Fibroblast of skin of abdomen (primary cell): ENCODE results near the gene PIP5K1C.
A peak's percentile ranks its signal among the peaks of the same experiment; 100 is the strongest.
"Not testable (repeated sequence)": the region's sequence is repeated elsewhere in the genome, so short reads cannot be mapped to it uniquely, and the experiment has no call there.

Experiments used
- DNase-seq: peaks from one replicate; pipeline ENCODE4 v3.0.0-alpha.2; 2013

PIP5K1C gene

DNA sequence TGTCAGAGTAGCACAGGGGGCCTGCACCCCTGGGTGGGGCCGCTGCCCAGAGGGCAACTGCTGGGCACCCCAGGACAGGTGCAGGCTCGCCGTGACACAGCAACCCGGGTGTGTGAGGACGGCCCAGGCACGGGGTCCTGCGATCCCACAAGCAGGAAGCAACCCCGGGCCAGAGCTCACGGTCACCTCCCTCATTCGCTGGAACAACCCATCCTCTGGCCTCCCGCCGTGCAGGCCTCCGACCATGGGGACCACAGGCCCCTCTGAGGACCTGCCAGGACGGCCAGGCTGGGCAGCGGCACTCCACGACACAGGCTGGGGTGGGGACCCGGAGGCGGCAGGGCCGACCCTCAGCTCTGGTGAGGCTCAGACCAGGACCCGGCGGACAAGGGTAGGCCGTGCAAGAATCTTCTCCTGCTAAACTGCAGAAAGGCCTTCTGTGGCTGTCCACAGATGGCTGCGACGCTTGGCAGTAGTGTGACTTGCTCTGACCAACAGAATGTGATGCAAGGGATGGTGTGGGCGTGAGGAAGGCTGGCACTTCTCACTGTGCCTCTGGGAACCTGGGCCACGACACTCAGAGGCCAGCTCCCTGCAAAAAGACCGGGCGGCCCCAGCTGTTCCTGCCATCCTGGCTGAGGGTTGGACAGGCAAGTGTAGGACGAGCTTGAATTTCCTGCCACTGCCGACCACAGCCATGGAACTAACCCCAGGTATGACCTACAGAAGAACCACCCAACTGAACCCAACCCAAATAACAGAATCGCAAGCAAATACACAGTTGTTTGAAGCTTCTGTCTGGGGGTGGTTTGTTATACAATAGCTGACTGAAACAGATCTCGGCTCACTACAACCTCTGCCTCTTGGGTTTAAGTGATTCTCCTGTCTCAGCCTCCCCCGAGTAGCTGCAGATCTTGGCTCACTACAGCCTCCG lies 26.5 kb downstream of the PIP5K1C start:
- no peak for DNase-seq

DNA sequence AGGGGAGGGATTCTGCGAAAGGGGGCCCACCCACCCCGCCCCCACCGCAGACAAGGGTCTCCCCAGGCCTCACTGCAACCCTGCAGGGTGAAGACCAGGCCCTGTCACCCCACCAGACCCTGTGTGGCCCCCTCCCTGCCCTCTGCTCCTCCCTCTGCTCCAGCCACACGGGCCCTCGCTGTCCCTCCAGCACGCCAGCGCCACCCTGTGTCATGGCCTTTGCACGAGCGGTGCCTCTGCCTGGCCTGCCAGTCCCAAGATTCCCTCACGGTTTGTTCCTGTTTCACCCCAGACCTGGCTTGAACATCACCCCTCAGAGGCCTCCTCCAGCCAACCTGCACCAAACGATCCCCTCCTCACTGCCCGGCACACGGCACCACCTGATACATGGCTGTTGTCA lies 27.3 kb downstream of the PIP5K1C start:
- no peak for DNase-seq

GRCh38 chr19:3672575-3672948 lies 27.7 kb downstream of the PIP5K1C start:
- DNase-seq, result no peak

- DNase-seq, result no peak
Measured at GRCh38 chr19:3671680-3672574, 28.3 kb downstream of the PIP5K1C start.

DNA sequence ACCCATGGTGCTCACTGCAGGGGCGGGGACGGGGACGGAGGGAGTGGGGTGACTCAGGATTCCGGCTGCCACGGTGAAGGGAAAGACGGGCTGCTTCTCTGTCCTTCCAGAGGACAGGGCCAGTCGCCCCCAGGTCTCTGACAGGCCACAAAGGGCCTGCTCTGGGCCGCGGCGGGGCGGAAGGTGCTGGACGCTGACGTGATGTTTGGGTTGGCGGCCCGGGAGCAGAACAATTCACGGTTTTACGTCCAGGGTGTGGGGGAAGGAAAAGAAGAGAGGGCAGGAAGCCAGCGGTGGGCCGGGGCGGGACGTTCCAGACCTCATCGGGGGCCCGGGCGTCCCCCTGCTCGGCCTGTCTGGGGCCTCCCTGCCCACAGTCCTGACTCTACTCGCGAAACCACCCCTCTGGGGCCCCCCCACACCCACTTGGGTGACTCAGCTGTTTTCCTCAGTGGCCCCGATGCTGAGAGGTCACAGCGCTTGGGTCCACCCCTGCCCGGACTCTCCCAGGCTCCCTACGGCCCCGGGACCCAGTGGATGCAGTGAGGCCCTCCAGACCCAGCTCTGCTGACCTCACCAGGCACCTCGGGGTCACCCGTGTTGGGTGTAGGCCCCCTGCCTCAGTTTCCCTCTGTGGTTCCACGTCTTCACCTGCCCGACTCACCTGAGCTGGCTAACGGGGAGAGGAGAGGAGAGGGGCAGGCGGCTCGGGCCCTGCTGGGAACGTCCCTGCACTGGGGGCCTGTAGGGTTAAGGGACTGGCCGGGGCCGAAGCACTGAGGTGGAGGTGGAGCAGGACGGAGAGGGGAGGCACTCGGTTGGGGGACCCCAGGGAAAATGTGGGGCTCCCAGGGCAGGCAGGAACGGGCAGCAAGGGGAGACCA lies 29.2 kb downstream of the PIP5K1C start:
- peak; percentile 48 for DNase-seq

- DNase-seq, result peak; percentile 75
Measured at GRCh38 chr19:3669947-3670795, 30.1 kb downstream of the PIP5K1C start.

DNA sequence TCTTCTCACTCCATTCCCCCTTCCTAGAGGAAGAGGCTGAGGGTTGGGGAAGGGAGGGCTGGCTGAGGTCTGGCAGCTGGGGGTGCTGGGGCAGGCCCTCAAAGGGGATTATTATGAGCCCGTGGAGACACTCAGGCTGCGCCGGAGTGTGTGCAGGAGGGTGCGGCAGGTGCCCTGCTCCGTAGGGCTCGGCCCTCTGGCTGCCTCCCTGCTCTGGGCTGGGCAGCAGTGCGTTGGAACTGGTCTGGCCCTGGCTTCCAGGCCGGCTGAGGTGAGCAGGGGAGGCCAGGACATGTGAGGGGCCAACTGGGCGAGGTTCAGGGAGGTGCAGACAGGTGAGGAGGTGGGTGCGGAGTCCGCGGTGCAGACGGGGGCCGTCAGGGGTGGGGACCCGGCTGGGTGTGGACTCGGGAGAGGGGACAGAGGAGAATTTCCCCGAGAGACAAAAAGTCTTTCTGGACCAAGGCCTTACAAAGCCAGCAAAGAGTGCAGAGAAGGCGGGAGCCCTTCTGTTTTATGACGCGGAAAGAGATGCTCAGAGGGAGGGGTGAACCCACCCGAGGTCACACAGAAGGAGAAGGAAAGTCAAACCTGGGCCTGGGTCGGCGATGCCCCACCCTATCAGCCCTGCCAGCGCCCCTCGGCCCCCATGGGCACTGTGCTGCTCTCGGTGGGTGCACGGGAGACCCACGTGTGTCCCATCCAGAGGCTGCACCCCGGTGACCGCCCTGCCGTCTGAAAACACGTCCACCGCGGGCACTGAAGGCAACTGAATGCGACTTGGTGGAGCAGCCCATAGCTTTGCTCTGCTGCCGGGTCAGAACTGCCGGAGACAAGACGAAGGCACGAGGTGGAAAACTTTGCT lies 31.0 kb downstream of the PIP5K1C start:
- no peak for DNase-seq

DNA sequence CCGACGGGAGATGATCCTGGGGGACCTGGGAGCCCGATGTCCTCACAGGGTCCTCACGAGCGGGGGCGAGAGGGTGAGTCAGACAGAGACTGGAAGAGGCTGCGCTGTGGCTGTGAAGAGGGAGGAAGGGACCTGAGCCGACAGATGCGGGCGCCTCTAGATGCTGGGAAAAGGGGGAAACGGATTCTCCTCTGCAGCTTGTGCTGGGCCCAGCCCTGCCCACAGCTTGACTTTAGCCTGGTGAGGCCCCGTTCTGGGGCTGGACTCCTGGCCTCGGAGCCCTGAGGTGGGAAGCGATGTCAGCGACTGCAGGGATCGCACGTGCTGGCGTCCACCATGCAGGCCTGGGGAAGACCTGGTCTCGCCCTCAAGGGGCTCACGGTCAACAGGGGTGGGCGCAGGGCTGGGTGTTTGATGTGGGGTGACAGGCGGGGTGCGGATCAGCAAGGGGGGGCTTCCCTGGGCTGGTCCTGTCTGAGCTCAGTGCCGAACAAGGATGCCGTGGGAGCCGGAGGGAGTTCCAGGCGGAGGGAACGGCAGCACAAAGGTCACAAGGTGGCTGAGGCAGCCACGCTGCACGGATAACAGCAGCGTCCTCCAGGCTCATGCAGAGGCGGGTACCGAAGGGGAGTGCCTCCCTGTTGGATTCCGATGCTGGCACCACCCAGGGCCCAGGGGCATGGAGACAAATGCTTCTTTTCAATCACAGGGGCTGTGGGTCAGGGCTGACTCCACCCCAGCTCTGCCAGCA lies 31.8 kb downstream of the PIP5K1C start:
- DNase-seq, result peak; percentile 8

GRCh38 chr19:3667766-3668165 lies 32.5 kb downstream of the PIP5K1C start:
- DNase-seq, result no peak

DNA sequence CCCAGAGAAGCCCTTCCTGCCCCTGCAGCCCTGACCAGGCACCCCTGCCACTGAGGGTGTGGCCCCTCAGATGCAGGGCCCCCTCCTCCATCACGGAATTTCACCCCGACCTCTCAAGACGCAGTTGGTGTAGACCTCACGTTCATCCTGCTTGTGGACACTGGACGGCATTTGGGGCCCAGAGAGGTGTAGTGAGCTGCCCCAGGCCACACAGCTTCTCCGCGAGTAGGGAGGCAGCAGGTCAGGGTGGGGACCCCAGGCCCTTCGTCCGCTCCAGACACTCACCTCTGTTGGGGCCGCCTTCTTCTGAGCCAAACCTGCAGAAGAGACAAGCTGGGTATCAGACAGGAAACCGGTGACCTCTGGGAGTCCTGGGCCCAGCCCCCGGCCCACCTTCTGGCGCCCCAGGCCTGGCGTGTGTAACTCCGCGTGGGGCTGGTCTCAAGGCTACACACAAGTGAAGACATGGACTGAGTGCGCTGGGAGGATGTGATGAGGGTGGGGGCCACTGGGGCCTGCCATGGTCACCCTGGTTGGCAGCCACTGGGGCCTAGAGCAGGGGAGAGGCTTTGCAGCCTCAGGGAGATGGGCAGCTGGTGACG lies 33.1 kb downstream of the PIP5K1C start:
- no peak for DNase-seq

- not testable (repeated sequence) for DNase-seq
Measured at GRCh38 chr19:3666545-3666856, 33.8 kb downstream of the PIP5K1C start.

DNA sequence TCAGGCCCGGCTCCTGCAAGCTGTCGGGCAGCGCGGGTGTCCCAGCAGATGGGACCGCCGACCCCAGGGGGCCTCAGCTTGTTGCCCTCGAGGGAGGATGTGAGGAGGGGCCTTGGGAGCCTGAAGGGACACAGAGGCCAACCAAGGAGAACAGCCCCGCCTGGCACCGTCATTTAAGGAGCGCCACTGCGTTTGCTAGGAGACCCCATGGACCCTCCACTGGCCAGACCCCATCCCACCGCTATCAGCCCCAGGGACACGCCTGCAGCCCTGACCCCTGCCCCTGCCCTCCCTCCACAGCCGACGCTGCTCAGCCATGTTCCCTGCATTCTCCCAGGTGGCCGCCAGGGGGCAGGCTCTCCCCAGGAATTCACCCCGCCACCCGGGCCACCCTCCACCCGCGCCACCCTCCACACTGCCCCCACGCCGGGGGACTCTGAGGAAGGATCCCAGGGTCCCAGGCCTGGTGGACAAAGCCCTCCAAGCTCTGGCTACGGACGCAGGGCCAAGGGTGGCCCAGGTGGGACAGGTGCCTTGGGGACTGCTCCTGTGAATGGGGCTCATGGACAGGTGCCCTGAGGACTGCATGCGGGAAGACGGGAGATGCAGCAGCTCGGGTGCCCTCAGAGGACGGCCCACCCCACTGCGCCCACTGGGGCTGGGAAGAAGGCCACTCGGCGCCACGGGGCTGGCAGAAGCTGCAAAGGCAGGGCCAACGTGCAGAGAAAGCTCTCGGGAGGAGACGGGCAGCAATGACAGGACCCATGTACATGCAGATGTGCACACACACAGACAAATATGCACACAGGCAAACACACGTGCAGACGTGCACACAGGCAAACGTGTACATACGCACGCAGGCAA lies 34.4 kb downstream of the PIP5K1C start:
- DNase-seq, result peak; percentile 9

GRCh38 chr19:3664879-3665642 lies 35.2 kb downstream of the PIP5K1C start:
- no peak for DNase-seq

DNA sequence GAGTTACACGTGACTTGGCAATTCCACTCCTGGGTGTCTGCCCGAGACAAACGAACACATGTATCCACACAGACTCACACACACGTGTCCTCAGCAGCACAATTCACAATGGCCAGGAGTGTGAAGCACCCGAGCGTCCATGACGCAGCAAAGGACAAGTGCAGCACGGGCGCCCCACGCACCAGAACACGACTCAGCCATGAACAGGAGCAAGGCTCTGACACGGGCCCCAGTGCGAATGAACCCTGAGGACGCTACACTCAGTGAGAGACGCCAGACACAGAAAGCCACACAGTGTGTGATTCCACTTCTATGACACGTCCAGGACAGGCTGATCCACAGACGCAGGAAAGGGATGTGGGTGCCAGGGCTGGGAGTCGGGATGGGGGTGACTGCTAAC lies 36.4 kb downstream of the PIP5K1C start:
- DNase-seq, result no peak

DNA sequence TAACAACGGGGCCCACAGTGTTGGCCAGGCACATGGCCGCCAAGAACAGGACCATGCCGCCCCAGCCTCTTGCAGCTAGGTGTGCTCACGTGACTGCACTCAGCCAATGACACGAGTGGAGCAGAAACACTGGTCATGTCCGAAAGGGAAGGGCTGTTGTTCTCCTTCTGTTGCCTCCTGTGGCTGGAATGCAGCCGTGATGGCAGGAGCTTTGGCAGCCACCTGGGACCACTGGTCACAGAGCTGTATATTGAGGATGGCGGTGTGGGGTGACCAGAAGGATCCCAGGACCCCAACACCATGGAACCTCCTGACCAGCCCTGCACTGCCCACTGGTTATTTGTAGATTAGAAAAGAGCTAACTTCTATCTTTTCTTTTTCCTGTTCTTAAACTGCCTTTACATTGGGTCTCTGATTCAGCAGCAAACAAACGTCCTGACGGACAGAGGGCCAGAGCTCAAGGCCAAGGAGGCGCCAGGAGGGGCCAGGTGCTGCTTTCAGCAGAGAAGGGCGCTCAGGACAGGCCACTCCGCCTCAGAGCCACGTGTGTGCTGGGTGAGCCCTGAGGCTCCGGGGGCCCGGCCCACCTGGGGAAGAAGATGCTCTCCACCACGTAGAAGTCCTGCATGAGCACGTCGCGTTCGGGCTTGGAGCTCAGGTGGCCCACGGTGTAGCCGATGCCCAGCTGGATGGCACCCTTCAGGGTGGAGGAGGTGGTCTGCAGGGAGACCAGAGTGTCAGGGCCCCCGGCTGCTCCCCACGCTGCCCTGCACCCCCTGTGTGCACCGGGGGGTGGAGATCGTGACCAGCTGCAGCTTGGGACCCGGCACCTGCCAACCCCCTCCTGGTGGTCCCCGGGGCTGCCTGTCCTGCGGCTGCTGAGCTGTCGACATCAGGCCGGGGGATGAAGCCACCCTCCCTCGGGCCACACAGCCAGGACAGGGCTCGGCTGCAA lies 38.7 kb downstream of the PIP5K1C start:
- DNase-seq, result no peak

DNA sequence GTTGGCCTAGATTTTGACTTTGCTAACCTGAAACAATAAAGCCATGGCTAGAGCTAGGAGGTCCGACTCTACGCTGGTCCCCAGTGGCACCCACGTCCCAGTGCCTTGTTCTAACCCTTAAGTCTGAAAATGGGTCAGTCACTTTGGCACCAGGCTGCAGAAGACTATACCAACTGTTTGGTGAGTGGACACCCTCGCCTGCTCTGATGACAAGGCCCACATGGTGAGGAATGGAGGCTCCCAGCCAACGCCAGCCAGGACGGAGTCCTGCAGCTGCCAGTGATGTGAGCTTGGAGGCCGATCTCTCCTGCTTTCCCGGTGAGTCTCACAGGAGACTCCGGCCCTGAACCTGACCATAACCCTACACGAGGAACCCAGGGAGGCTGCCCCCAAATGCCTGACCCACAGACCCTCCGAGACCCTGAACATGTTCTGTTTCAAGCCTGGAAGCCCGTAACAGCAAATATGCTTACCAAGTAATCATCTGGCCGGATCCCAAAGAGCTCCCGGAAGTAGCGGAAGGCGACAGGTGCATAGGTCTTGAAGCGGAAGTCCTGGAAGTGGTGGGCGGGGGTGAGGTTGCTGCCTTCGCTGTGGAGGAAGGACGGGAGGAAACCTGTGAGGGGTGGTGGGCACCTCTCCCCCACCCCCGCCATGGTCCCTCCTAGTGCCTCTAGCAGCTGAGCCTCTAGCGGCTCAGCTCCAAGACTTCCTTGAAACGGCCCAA lies 39.6 kb downstream of the PIP5K1C start:
- no peak for DNase-seq
